ENCODE results near the gene STPG2. TPM values are rescaled to one million over a fixed set of nuclear protein-coding genes. Genes with fewer than 3 reads are reported as not detected.
"Not testable (repeated sequence)": the region's sequence is repeated elsewhere in the genome, so short reads cannot be mapped to it uniquely, and the experiment has no call there.

Gene STPG2
- total RNA-seq, 2 donors from 2014 or later: 0.19 TPM; not detected in 1

- Histone ChIP-seq H3K9ac (ENCODE audit: low read depth in 2 of 2, low read length in 2 of 2) (no peak overlapping the region), H3K4me1 (no peaks in the 10 kb centered on the region), H3K36me3 (no peaks in the 10 kb centered on the region), H3K27me3 (no peaks in the 10 kb centered on the region), H3K9me3 (no peaks in the 10 kb centered on the region), H3K27ac (no peak overlapping the region), H3K4me3 (no peak overlapping the region)
- intact Hi-C loops (cut with DNase I): no loop called here
- DNase-seq: no peak
- TF ChIP-seq CTCF (IDR thresholded peaks at IDR 0.05): no peak
Measured at GRCh38 chr4:97910005-97910404, 233.3 kb downstream of the STPG2 start.

GRCh38 chr4:97903436-97904189 lies 239.7 kb downstream of the STPG2 start:
- H3K27me3 ChIP-seq; H3K4me3 ChIP-seq; H3K36me3 ChIP-seq; H3K9ac ChIP-seq (ENCODE audit: low read depth in 2 of 2, low read length in 2 of 2); H3K27ac ChIP-seq; DNase-seq; H3K9me3 ChIP-seq; H3K4me1 ChIP-seq; intact Hi-C loops (cut with DNase I): not testable (repeated sequence)

- Histone ChIP-seq H3K4me1 (no peaks in the 10 kb centered on the region), H3K9ac (ENCODE audit: low read depth in 2 of 2, low read length in 2 of 2) (no peak overlapping the region), H3K36me3 (no peaks in the 10 kb centered on the region), H3K27me3 (no peaks in the 10 kb centered on the region), H3K4me3 (no peak overlapping the region), H3K27ac (no peak overlapping the region), H3K9me3 (no peaks in the 10 kb centered on the region)
- no peak for TF ChIP-seq CTCF (IDR thresholded peaks at IDR 0.05)
- intact Hi-C loops (cut with DNase I): no loop called here
- DNase-seq: no peak
Measured at GRCh38 chr4:97900229-97900628, 243.0 kb downstream of the STPG2 start.

- H3K27me3 ChIP-seq: no peaks in the 10 kb centered on the region
Measured at GRCh38 chr4:97892592-97893266, 250.5 kb downstream of the STPG2 start.

GRCh38 chr4:97879942-97880341 lies 263.3 kb downstream of the STPG2 start:
- no peak overlapping the region for H3K27ac ChIP-seq
- H3K9me3 ChIP-seq: no peaks in the 10 kb centered on the region
- no peak for DNase-seq
- TF ChIP-seq CTCF (IDR thresholded peaks at IDR 0.05): no peak
- no peak overlapping the region for H3K9ac ChIP-seq (ENCODE audit: low read depth in 2 of 2, low read length in 2 of 2)
- H3K27me3 ChIP-seq: no peaks in the 10 kb centered on the region
- H3K4me1 ChIP-seq: no peaks in the 10 kb centered on the region
- H3K36me3 ChIP-seq: no peaks in the 10 kb centered on the region
- intact Hi-C loops (cut with DNase I): no loop called here
- no peak overlapping the region for H3K4me3 ChIP-seq

More at GRCh38 chr4:97892592-97893266, 250.5 kb downstream of the STPG2 start:
- no peaks in the 10 kb centered on the region for H3K4me1 ChIP-seq
- H3K4me3 ChIP-seq: no peak overlapping the region
- TF ChIP-seq CTCF (IDR thresholded peaks at IDR 0.05): no peak
- no peak overlapping the region for H3K27ac ChIP-seq
- no peaks in the 10 kb centered on the region for H3K9me3 ChIP-seq
- no peak for DNase-seq
- H3K9ac ChIP-seq (ENCODE audit: low read depth in 2 of 2, low read length in 2 of 2): no peak overlapping the region
- intact Hi-C loops (cut with DNase I): no loop called here
- no peaks in the 10 kb centered on the region for H3K36me3 ChIP-seq

GRCh38 chr4:97868097-97868496 lies 275.2 kb downstream of the STPG2 start:
- no peak for TF ChIP-seq CTCF (IDR thresholded peaks at IDR 0.05)
- H3K9me3 ChIP-seq: no peaks in the 10 kb centered on the region
- DNase-seq: no peak
- no peaks in the 10 kb centered on the region for H3K27me3 ChIP-seq
- H3K27ac ChIP-seq: no peak overlapping the region
- H3K9ac ChIP-seq (ENCODE audit: low read depth in 2 of 2, low read length in 2 of 2): no peak overlapping the region
- H3K4me3 ChIP-seq: no peak overlapping the region
- H3K36me3 ChIP-seq: no peaks in the 10 kb centered on the region
- intact Hi-C loops (cut with DNase I): no loop called here
- no peaks in the 10 kb centered on the region for H3K4me1 ChIP-seq
